Neural cell (in vitro differentiated cells): Measurements from ENCODE around the gene FANCC. TPM values are rescaled to one million over a fixed set of nuclear protein-coding genes. Genes with fewer than 3 reads are reported as not detected.

Experiments used
- H2AFZ ChIP-seq: fragments of 200-600, 300-800 bp; sonication (generic), shearing (Covaris generic); 2 replicates; pipeline ENCODE4 v1.6.0; 2014; ENCODE audit warnings: low read depth, mild to moderate bottlenecking, antibody characterized with exemption, low read length, moderate library complexity
- H3F3A ChIP-seq: fragments of 200-600 bp; shearing (Covaris generic); 2 replicates; pipeline ENCODE4 v1.6.1; 2016; ENCODE audit warnings: mild to moderate bottlenecking, moderate library complexity, mixed read lengths, antibody characterized with exemption, low read length; ENCODE audit not compliant: insufficient read depth, poor library complexity, severe bottlenecking
- H3K27ac ChIP-seq: fragments of 200-600, 300-800 bp; sonication (generic), shearing (Covaris generic); 2 replicates; pipeline ENCODE4 v1.5.1; 2014; ENCODE audit warnings: mild to moderate bottlenecking, low read length, moderate library complexity
- H3K27me3 ChIP-seq: fragments of 300-800, 200-600 bp; sonication (generic), shearing (Covaris generic); 2 replicates; pipeline ENCODE4 v1.6.0; 2014; ENCODE audit warnings: mild to moderate bottlenecking, low read depth, low read length, moderate library complexity; ENCODE audit not compliant: insufficient read depth
- H3K36me3 ChIP-seq: fragments of 300-800, 200-600 bp; sonication (generic), shearing (Covaris generic); 2 replicates; pipeline ENCODE4 v1.5.1; 2014; ENCODE audit warnings: mild to moderate bottlenecking, antibody characterized with exemption, low read length, moderate library complexity; ENCODE audit not compliant: insufficient read depth
- H3K4me2 ChIP-seq: fragments of 300-800, 200-600 bp; sonication (generic), shearing (Covaris generic); 2 replicates; pipeline ENCODE4 v1.6.0; 2014; ENCODE audit warnings: mild to moderate bottlenecking, low read length
- H3K4me3 ChIP-seq: fragments of 300-800, 200-600 bp; sonication (generic), shearing (Covaris generic); 2 replicates; pipeline ENCODE4 v1.5.1; 2014; ENCODE audit warnings: mild to moderate bottlenecking, low read length, moderate library complexity
- H3K79me2 ChIP-seq: fragments of 200-600 bp; shearing (Covaris generic); replicated peaks from 2 replicates; pipeline ENCODE4 v1.6.0; 2014; ENCODE audit warnings: mild to moderate bottlenecking, low read length, moderate library complexity; ENCODE audit not compliant: insufficient read depth
- H3K9ac ChIP-seq: fragments of 300-800, 200-600 bp; sonication (generic), shearing (Covaris generic); 2 replicates; pipeline ENCODE4 v1.6.1; 2016; ENCODE audit warnings: mild to moderate bottlenecking, low read length, mixed read lengths
- H3K9me2 ChIP-seq: fragments of 200-600 bp; shearing (Covaris generic); 2 replicates; pipeline ENCODE4 v1.6.1; 2016; ENCODE audit warnings: mild to moderate bottlenecking, low read length, mixed read lengths; ENCODE audit not compliant: insufficient read depth
- H3K9me3 ChIP-seq: fragments of 200-600, 300-800 bp; sonication (generic), shearing (Covaris generic); 2 replicates; pipeline ENCODE4 v1.6.1; 2016; ENCODE audit warnings: mild to moderate bottlenecking, mixed run types, low read length, moderate library complexity, mixed read lengths
- H4K20me1 ChIP-seq: fragments of 200-600 bp; shearing (Covaris generic); 2 replicates; pipeline ENCODE4 v1.6.1; 2016; ENCODE audit warnings: mild to moderate bottlenecking, mixed run types; ENCODE audit not compliant: insufficient read depth
- EP300 ChIP-seq: fragments of 450-650 bp; conservative IDR thresholded peaks from 2 replicates; pipeline ENCODE4 v1.6.1; 2014; ENCODE audit warnings: antibody characterized with exemption, mild to moderate bottlenecking, moderate library complexity; ENCODE audit not compliant: poor library complexity, severe bottlenecking
- EZH2 ChIP-seq: fragments of 200-600, 300-800 bp; shearing (Covaris generic), sonication (generic); IDR thresholded peaks from 2 replicates; pipeline ENCODE4 v1.6.1; 2014; ENCODE audit warnings: antibody characterized with exemption, low read length, borderline replicate concordance, mild to moderate bottlenecking; ENCODE audit not compliant: insufficient read depth, poor library complexity, severe bottlenecking
- MXI1 ChIP-seq: fragments of 450-650 bp; conservative IDR thresholded peaks from 2 replicates; pipeline ENCODE4 v1.6.1; 2014; ENCODE audit warnings: antibody characterized with exemption, mild to moderate bottlenecking; ENCODE audit not compliant: poor library complexity, severe bottlenecking
- POLR2AphosphoS5 ChIP-seq: IDR thresholded peaks from 2 replicates; pipeline ENCODE4 v1.6.1; 2012
- RAD21 ChIP-seq: fragments of 450-650 bp; conservative IDR thresholded peaks from 2 replicates; pipeline ENCODE4 v1.6.1; 2014; ENCODE audit warnings: antibody characterized with exemption, mild to moderate bottlenecking, moderate library complexity
- SMC3 ChIP-seq: fragments of 450-650 bp; conservative IDR thresholded peaks from 2 replicates; pipeline ENCODE4 v1.6.1; 2014; ENCODE audit warnings: antibody characterized with exemption, mild to moderate bottlenecking, moderate library complexity; ENCODE audit not compliant: poor library complexity
- TAF1 ChIP-seq: IDR thresholded peaks from 2 replicates; pipeline ENCODE4 v1.6.1; 2012; ENCODE audit warnings: low read depth
- polyA plus RNA-seq: library from polyadenylated mRNA; depleted of rRNA; stranded (reverse); fragments of >200 nt; gene quantifications from 2 replicates; pipeline ENCODE4 v1.2.3, GENCODE V29; 2014
- TF ChIP-seq, protein P1 (sequence below): IDR thresholded peaks from 2 replicates; pipeline ENCODE4 v1.6.1; 2012; ENCODE audit warnings: borderline replicate concordance
- TF ChIP-seq, protein P2 (sequence below): fragments of 450-650 bp; IDR thresholded peaks from 2 replicates; pipeline ENCODE4 v1.5.1; 2014; ENCODE audit warnings: antibody characterized with exemption, mild to moderate bottlenecking, moderate library complexity; ENCODE audit not compliant: poor library complexity, severe bottlenecking

Gene FANCC
- polyA plus RNA-seq, 1 donor from 2014 or later: 9.7 TPM

DNA sequence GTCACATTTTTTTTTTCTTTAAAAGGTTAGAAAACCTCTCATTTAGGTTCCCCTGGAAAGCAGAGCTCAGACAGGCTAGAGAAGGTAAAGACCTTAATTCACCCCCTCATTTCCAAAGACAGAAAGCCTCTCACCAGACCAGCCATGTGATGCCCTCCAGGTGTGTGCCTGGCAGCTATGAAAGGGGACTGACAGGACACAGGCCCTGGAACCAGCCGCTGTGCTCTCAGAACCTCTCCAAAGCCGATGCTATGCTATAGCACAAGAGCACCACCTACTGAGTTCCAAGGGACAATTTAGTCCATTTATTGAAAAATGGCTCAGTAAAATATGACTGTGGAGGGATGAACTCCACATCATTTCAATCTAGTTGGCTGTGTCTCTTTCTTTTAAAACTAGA, 48.8 kb downstream of the FANCC start:
- Histone ChIP-seq H3K27ac (no peak overlapping the region), H4K20me1 (no peaks in the 10 kb centered on the region), H3K4me3 (no peak overlapping the region), H3K9ac (no peak overlapping the region), H3K79me2 (no peaks in the 10 kb centered on the region), H3K4me2 (no peak overlapping the region), H3K27me3 (no peaks in the 10 kb centered on the region), H2AFZ (no peak overlapping the region), H3K36me3 (no peaks in the 10 kb centered on the region), H3F3A (no peaks in the 10 kb centered on the region), H3K9me3 (no peaks in the 10 kb centered on the region), H3K9me2 (no peaks in the 10 kb centered on the region)
- TF ChIP-seq SMC3 (no peak), EZH2 (no peak), POLR2AphosphoS5 (no peak), RAD21 (peak; percentile 39), TAF1 (no peak), EP300 (no peak), MXI1 (no peak)
- TF ChIP-seq, protein P1, sequence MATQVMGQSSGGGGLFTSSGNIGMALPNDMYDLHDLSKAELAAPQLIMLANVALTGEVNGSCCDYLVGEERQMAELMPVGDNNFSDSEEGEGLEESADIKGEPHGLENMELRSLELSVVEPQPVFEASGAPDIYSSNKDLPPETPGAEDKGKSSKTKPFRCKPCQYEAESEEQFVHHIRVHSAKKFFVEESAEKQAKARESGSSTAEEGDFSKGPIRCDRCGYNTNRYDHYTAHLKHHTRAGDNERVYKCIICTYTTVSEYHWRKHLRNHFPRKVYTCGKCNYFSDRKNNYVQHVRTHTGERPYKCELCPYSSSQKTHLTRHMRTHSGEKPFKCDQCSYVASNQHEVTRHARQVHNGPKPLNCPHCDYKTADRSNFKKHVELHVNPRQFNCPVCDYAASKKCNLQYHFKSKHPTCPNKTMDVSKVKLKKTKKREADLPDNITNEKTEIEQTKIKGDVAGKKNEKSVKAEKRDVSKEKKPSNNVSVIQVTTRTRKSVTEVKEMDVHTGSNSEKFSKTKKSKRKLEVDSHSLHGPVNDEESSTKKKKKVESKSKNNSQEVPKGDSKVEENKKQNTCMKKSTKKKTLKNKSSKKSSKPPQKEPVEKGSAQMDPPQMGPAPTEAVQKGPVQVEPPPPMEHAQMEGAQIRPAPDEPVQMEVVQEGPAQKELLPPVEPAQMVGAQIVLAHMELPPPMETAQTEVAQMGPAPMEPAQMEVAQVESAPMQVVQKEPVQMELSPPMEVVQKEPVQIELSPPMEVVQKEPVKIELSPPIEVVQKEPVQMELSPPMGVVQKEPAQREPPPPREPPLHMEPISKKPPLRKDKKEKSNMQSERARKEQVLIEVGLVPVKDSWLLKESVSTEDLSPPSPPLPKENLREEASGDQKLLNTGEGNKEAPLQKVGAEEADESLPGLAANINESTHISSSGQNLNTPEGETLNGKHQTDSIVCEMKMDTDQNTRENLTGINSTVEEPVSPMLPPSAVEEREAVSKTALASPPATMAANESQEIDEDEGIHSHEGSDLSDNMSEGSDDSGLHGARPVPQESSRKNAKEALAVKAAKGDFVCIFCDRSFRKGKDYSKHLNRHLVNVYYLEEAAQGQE: no peak
- TF ChIP-seq, protein P2, sequence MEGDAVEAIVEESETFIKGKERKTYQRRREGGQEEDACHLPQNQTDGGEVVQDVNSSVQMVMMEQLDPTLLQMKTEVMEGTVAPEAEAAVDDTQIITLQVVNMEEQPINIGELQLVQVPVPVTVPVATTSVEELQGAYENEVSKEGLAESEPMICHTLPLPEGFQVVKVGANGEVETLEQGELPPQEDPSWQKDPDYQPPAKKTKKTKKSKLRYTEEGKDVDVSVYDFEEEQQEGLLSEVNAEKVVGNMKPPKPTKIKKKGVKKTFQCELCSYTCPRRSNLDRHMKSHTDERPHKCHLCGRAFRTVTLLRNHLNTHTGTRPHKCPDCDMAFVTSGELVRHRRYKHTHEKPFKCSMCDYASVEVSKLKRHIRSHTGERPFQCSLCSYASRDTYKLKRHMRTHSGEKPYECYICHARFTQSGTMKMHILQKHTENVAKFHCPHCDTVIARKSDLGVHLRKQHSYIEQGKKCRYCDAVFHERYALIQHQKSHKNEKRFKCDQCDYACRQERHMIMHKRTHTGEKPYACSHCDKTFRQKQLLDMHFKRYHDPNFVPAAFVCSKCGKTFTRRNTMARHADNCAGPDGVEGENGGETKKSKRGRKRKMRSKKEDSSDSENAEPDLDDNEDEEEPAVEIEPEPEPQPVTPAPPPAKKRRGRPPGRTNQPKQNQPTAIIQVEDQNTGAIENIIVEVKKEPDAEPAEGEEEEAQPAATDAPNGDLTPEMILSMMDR: peak; percentile 44

DNA sequence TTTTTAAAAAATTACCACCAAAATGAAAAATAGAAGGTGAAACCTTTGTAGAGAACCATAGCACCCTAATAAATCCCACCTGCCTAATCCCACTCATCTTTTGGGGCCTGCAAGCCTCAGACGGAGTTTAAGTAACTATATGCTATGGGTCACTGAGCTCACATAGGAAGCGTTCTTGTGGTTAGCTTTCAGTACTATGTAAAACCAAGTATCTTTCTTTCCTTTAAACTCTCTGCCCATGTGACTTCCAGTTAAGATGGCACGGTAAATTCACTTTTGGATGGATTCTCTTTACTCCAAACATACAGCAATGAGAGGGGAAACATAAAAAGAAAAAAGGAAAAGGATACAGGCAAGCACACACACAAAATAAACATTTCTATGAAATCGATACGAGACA, 50.9 kb downstream of the FANCC start:
- H3K27ac ChIP-seq: no peak overlapping the region
- no peaks in the 10 kb centered on the region for H3K9me3 ChIP-seq
- no peak overlapping the region for H3K9ac ChIP-seq
- no peaks in the 10 kb centered on the region for H4K20me1 ChIP-seq
- H3K36me3 ChIP-seq: no peaks in the 10 kb centered on the region
- H3K79me2 ChIP-seq: no peaks in the 10 kb centered on the region
- no peak for TF ChIP-seq MXI1
- TF ChIP-seq, protein P2: no peak
- TF ChIP-seq SMC3: no peak
- no peak for TF ChIP-seq EP300
- no peak for TF ChIP-seq POLR2AphosphoS5
- TF ChIP-seq RAD21: no peak
- no peak for TF ChIP-seq EZH2
- TF ChIP-seq TAF1: no peak
- TF ChIP-seq, protein P1: no peak
- H3K27me3 ChIP-seq: no peaks in the 10 kb centered on the region
- no peaks in the 10 kb centered on the region for H3F3A ChIP-seq
- H2AFZ ChIP-seq: no peak overlapping the region
- H3K9me2 ChIP-seq: no peaks in the 10 kb centered on the region
- H3K4me2 ChIP-seq: no peak overlapping the region
- no peak overlapping the region for H3K4me3 ChIP-seq
